Activated naive CD4-positive, alpha-beta T cell treated with anti-CD3 and anti-CD28 coated beads, Interleukin-2, amount 50 U/mL, for 24 hours (primary cell): ENCODE results near the gene CHMP6.

Experiments used
- H3K27ac Mint-ChIP-seq: one replicate; pipeline ENCODE4 v1.8.0; 2021; ENCODE audit warnings: mild to moderate bottlenecking, mixed read lengths
- H3K27me3 Mint-ChIP-seq: one replicate; pipeline ENCODE4 v1.8.0; 2021; ENCODE audit warnings: mixed read lengths
- H3K36me3 Mint-ChIP-seq: one replicate; pipeline ENCODE4 v1.8.0; 2021; ENCODE audit warnings: mixed read lengths
- H3K4me1 Mint-ChIP-seq: one replicate; pipeline ENCODE4 v1.8.0; 2021; ENCODE audit warnings: mixed read lengths
- H3K4me3 Mint-ChIP-seq: one replicate; pipeline ENCODE4 v1.8.0; 2021; ENCODE audit warnings: mild to moderate bottlenecking, mixed read lengths
- H3K9me3 Mint-ChIP-seq: one replicate; pipeline ENCODE4 v1.8.0; 2021; ENCODE audit warnings: mixed read lengths

CHMP6 gene

DNA sequence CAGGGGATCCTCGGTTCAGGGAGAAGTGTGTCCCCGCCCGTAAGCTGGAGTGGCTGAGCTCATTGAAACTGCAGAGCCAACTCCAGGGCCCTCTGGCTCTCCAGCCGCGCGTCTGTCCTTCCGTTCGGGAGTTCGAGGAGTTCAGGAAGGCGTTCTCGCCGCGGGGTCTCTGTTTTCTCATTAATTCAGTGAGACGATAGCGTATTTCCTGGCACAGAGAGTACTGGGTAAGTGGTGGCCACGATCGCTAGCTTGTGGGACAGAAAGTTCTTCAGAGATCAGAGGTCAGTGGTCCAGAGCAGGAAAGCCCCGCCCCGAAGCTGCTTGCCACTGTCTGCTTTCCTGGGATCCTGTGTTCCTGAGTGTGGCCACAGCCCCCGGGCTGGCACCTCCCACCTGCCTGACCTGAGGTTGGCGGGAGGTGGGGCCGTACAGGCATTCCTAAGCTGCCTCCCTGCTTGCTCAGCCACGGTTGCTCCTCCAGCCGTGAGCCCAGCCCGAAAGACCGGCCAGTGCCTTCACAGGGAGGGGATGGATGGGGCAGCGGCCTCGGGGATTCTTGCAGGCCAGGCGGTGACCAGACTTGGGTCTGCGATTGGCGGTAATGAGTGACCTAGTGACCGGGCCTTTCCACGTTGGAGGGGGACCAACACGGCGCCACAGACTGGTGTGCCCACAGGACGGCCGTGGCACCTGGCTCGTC is 52.2 kb downstream of the CHMP6 start:
- no peaks in the 10 kb centered on the region for H3K4me1 Mint-ChIP-seq
- H3K4me3 Mint-ChIP-seq, result no peak overlapping the region
- H3K36me3 Mint-ChIP-seq, result no peaks in the 10 kb centered on the region
- no peak overlapping the region for H3K27ac Mint-ChIP-seq
- H3K9me3 Mint-ChIP-seq, result no peaks in the 10 kb centered on the region
- H3K27me3 Mint-ChIP-seq, result no peaks in the 10 kb centered on the region

DNA sequence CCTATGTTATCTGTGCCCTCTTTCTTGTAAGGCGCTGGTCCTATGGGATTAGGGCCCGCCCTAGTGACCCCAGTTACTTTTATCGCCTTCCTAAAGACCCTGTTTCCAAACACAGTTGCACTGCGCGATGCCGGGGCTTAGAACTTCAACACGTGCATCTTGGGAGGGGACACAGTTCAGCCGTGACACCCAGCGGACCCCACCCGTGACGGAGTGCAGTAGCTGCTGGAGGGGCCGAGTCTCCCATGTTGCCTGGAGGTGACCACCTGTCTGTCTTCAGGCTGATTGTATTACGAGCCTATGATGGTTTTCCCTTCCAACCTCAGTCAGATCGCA is 52.8 kb downstream of the CHMP6 start:
- Mint-ChIP-seq H3K4me1 (peaks cover 4% of the 10 kb centered on the region), H3K4me3 (no peak overlapping the region), H3K36me3 (no peaks in the 10 kb centered on the region), H3K27ac (no peak overlapping the region), H3K9me3 (no peaks in the 10 kb centered on the region), H3K27me3 (no peaks in the 10 kb centered on the region)

DNA sequence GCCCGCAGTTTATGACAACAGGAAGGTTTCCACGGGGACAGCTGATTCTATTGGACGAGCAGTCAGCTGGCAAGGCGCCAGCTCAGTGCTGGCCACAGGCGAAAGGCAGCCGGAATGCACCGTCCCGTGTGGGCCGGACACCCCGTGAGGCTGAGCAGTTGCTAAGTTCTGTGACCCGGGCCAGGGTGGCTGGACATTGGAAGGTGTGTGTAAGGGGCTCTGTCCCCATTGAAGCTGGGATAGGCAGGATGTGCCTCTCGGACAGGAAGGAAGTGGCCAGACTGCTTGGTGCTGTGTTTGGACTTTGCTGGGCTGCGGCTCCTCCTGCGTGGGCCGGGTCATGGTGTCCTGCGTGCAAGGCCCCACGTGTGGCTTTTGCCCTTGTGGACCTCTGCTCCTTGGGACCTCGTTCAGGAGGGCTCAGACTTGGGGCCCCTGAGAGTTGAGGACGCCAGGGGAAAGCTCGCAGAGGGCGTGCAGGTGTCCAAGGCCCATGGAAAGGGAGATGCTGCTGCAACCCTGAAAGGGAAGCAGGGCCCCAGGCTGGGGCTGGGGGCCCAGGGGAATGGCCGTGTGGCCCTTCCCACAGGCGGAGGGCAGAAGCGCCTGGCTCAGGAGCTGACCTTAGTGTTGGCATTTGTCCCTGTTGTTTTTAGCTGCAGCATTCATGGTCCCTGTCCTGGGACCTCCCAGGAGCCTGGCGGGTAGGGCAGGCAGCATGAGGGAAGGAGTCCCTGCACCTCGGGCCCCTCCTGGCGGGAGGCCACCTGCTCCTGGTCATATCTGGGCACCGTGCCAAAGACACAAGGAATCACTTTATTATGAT is 53.3 kb downstream of the CHMP6 start:
- Mint-ChIP-seq H3K9me3 (no peaks in the 10 kb centered on the region), H3K4me1 (peaks cover 6% of the 10 kb centered on the region), H3K27ac (no peak overlapping the region), H3K4me3 (no peak overlapping the region), H3K36me3 (no peaks in the 10 kb centered on the region), H3K27me3 (no peaks in the 10 kb centered on the region)

DNA sequence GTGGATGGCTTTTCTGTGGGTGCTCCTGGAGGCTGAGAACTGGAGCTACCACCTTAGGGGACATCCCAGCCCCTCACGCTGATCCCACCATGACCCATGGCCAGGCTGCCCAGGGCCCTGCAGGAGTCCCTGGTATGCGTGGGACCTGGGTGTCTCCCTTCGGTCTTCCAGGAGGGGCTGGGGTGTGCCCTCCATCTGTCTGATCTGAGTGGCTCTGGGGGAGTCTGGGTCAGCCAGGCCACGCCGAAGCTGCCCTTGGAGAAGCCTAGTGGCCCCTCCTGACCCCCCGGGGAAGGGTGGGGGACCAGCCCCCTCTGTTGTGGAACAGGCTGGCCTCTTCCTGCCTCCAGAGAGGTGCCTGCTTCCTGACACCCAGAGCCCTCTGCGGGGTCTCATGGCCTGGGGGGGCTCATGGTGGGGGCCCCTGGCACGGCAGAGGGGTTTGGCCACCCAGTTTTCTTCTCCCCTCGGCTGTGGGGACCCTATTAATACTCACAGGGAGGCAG is 54.0 kb downstream of the CHMP6 start:
- H3K27ac Mint-ChIP-seq, result no peak overlapping the region

DNA sequence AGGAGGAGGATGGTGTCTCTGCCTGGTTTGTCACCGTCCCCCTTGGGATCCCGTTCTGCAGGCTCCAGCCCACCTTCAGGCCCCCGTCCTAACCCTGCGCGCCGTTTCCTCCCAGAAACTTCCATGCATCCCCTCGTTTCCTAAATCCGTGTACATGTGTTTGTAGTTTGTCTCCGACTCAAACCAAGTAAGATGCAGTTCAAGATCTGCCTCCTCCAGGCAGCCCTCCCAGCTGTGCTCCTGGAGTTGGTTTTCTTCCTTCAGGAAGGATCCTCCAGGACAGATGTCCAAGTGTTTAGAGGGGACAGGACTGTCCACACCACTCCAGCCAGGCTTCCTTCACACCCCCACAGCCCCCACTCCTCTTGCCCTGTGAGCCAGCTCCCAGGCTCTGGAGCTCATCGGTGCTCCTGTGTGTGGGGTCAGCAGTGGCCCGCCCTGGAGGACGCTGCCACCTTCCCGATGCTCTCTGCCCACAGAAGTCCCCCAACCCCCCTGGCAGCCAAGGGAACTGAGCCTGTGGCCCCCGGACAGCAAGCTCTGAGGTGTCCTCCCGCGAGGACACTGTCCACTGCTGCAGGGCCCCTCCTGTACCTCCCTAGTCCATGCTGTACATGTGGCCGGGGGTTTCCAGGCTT is 54.6 kb downstream of the CHMP6 start:
- H3K9me3 Mint-ChIP-seq, result no peaks in the 10 kb centered on the region
- H3K36me3 Mint-ChIP-seq, result no peaks in the 10 kb centered on the region
- H3K4me3 Mint-ChIP-seq, result no peak overlapping the region
- H3K27me3 Mint-ChIP-seq, result no peaks in the 10 kb centered on the region
- peaks cover 6% of the 10 kb centered on the region for H3K4me1 Mint-ChIP-seq
- no peak overlapping the region for H3K27ac Mint-ChIP-seq

More for the DNA sequence above, 54.0 kb downstream of the CHMP6 start:
- Mint-ChIP-seq H3K4me1 (peaks cover 6% of the 10 kb centered on the region), H3K27me3 (no peaks in the 10 kb centered on the region), H3K4me3 (no peak overlapping the region), H3K36me3 (no peaks in the 10 kb centered on the region), H3K9me3 (no peaks in the 10 kb centered on the region)

DNA sequence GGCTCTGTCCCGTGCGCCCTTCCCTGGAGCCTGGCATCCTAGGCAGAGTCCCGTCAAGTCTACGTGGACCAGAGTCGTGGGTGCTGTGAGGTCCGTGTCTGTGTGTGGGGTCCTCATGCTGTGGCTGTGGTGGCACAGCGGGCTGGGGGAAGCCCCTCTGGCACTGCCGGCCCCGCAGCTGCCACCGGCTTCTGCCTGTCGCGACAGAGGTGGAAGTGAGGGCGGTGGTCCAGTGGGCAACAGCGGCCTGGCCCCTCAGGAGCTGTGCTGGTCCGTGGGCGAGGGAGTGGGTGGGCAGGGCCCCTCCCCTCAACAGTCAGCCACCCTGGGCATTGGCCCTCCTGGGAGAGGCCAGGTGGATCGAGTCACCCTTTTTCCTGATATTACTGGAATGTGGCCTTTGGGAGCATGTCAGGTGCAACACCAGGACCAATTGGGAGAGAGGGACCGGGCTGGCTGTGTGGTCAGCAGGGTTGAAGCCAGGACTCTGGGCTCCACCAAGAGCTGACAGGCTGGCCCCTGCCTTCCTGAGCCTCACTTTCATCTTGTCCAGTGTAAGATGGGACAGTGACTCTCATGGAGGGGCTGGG is 55.2 kb downstream of the CHMP6 start:
- H3K4me1 Mint-ChIP-seq, result peaks cover 6% of the 10 kb centered on the region
- H3K9me3 Mint-ChIP-seq, result no peaks in the 10 kb centered on the region
- no peaks in the 10 kb centered on the region for H3K36me3 Mint-ChIP-seq
- H3K27ac Mint-ChIP-seq, result no peak overlapping the region
- no peak overlapping the region for H3K4me3 Mint-ChIP-seq
- no peaks in the 10 kb centered on the region for H3K27me3 Mint-ChIP-seq

DNA sequence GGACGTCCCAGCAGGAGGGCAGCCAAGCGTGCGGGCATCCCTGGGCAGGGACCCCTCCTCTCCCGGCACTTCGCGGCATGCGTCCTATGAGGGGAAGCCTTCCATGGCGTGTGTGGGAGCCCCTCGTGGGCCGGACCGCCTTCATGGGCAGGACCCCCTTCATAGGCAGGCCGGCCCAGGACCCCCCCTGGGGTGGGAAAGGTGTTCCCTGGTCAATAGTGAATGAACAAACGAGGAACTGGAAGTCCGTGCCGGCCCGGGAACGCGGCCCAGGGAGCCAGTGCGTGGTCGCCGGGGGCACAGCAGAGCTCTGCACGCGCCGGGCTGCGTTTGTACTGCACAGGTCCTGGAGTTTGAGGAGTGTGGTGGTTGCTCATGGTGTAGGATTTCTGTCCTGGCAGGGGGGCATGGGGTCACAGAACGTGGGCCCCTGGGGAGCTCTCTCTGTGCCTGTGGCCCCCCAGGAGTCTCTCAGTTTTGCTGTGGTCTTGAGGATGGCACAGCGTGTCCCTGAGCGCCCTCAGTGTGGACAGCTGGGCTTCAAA is 57.3 kb downstream of the CHMP6 start:
- no peaks in the 10 kb centered on the region for H3K27me3 Mint-ChIP-seq
- H3K9me3 Mint-ChIP-seq, result no peaks in the 10 kb centered on the region
- H3K4me3 Mint-ChIP-seq, result peak overlapping the region; percentile 23
- peaks cover 6% of the 10 kb centered on the region for H3K4me1 Mint-ChIP-seq
- H3K27ac Mint-ChIP-seq, result no peak overlapping the region
- H3K36me3 Mint-ChIP-seq, result no peaks in the 10 kb centered on the region

DNA sequence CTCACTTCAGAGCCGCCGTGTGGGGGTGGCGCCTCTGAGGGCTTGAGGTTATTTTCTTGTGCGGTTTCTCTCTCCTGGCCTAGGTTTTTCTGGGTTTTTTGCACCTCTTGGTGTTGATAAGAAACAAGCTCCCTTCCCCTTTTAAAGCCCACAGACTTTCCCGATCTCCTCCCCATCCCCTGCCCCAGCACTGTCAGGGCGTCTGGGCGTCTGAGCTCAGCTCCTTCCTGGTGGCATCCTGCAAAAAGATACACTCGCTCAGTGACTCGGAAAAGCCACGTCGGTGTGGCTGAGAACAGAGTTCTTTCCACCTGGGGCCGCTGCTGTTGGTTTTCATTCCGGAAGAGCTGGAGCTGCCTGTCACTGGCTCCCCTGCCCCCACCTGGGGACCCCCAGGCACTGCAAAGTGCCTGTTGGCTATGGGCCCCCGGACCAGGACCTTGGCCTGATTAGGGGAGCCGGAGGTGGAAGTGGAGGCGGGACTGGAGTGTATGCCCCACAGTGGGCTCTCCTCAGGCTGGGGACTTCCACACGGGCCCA is 57.8 kb downstream of the CHMP6 start:
- H3K36me3 Mint-ChIP-seq, result no peaks in the 10 kb centered on the region
- no peak overlapping the region for H3K27ac Mint-ChIP-seq
- peaks cover 6% of the 10 kb centered on the region for H3K4me1 Mint-ChIP-seq
- no peaks in the 10 kb centered on the region for H3K9me3 Mint-ChIP-seq
- H3K27me3 Mint-ChIP-seq, result no peaks in the 10 kb centered on the region
- H3K4me3 Mint-ChIP-seq, result peak overlapping the region; percentile 54
